K562 (cell line): ENCODE results near the gene KCTD4.

Experiments used
- CTCF ChIP-seq, 3 experiments: IDR thresholded peaks in 2 of 3; conservative IDR thresholded peaks in 1 of 3; 2 replicates each; pipeline ENCODE4 v1.5.1; 2011 to 2012; ENCODE audit warnings: low read length in 3 of 3, mild to moderate bottlenecking in 3 of 3, control low read depth in 2 of 3, improper control_type of control experiment in 1 of 3, inconsistent platforms in 1 of 3, low read depth in 1 of 3, mixed read lengths in 1 of 3, moderate library complexity in 1 of 3; ENCODE audit not compliant: insufficient read depth in 2 of 3
- KDM2B ChIP-seq: fragments of 250-450 bp; sonication (Bioruptor Pico); IDR thresholded peaks from 2 replicates; pipeline ENCODE4 v1.8.0; 2021; ENCODE audit warnings: mild to moderate bottlenecking, moderate library complexity
- KDM5B ChIP-seq: fragments of 200-600 bp; sonication (generic); IDR thresholded peaks from 2 replicates; pipeline ENCODE4 v1.6.1; 2012; ENCODE audit warnings: low read depth, mild to moderate bottlenecking, moderate library complexity, low read length, control low read depth, inconsistent platforms; ENCODE audit not compliant: insufficient replicate concordance
- TEAD4 ChIP-seq, 2 experiments: sonication (generic) in 1 of 2; formaldehyde crosslinking in 1 of 2; IDR thresholded peaks; 2 replicates each; pipeline versions ENCODE4 v1.6.1 to v1.8.0; 2012 to 2022; ENCODE audit warnings: borderline replicate concordance in 1 of 2, inconsistent platforms in 1 of 2, low read length in 1 of 2, mild to moderate bottlenecking in 1 of 2, missing genetic modification reagents in 1 of 2
- ZNF224 ChIP-seq: sonication (generic); formaldehyde crosslinking; IDR thresholded peaks from 2 replicates; pipeline ENCODE4 v1.8.0; 2022; ENCODE audit warnings: mild to moderate bottlenecking, missing genetic modification reagents
- ZNF444 ChIP-seq: fragments of 250-450 bp; sonication (Bioruptor Pico); IDR thresholded peaks from 2 replicates; pipeline ENCODE4 v1.4.0; 2020; ENCODE audit warnings: mild to moderate bottlenecking, moderate library complexity
- ZNF445 ChIP-seq: fragments of 250-450 bp; sonication (Bioruptor Pico); IDR thresholded peaks from 2 replicates; pipeline ENCODE4 v1.4.0; 2020; ENCODE audit warnings: low read depth, mild to moderate bottlenecking, moderate library complexity
- TF ChIP-seq, protein P1 (sequence below), 2 experiments: fragments of 450-650 bp; formaldehyde crosslinking in 1 of 2; IDR thresholded peaks; 2 replicates each; pipeline versions ENCODE4 v1.4.0 to v1.6.1; 2014 to 2020; ENCODE audit warnings: mild to moderate bottlenecking in 2 of 2, borderline replicate concordance in 1 of 2, low read depth in 1 of 2
- TF ChIP-seq, protein P2 (sequence below): sonication (generic); formaldehyde crosslinking; IDR thresholded peaks from 2 replicates; pipeline ENCODE4 v1.5.0; 2020; ENCODE audit warnings: missing genetic modification reagents

DNA sequence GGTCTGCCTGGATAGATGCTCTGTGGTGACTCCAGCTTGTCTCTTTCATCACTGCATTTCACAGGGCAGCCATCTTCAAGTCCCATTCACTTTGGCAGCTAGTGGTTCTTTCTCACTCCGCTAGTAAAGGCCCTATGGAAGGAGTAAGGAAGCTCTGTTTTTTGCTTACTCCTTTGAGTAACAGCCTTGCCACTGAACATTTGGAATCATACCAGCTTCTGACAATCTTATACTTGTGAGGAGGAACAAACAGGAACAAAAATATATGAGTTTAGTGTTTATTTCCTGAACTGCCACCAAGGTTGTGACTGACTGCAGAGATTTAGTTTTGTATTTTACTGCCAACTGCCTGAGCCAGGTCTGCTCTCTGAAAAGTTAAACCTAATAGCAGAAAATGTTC, 38.7 kb downstream of the KCTD4 start:
- TF ChIP-seq ZNF444 (no peak), ZNF445 (CRISPR knock-in tag) (no peak), CTCF (IDR thresholded peaks at IDR 0.05 in 2 of 3, conservative IDR thresholded peaks at IDR 0.05 in 1 of 3; ENCODE audit: insufficient read depth in 2 of 3, low read depth in 1 of 3, low read length in 3 of 3) (no peak), KDM5B (no peak), TEAD4 (IDR thresholded peaks at IDR 0.05; ENCODE audit: low read length) (no peak), TEAD4 (CRISPR knock-in tag; IDR thresholded peaks at IDR 0.05; ENCODE audit: borderline replicate concordance) (no peak), KDM2B (no peak), ZNF224 (no peak)
- TF ChIP-seq, protein P1, sequence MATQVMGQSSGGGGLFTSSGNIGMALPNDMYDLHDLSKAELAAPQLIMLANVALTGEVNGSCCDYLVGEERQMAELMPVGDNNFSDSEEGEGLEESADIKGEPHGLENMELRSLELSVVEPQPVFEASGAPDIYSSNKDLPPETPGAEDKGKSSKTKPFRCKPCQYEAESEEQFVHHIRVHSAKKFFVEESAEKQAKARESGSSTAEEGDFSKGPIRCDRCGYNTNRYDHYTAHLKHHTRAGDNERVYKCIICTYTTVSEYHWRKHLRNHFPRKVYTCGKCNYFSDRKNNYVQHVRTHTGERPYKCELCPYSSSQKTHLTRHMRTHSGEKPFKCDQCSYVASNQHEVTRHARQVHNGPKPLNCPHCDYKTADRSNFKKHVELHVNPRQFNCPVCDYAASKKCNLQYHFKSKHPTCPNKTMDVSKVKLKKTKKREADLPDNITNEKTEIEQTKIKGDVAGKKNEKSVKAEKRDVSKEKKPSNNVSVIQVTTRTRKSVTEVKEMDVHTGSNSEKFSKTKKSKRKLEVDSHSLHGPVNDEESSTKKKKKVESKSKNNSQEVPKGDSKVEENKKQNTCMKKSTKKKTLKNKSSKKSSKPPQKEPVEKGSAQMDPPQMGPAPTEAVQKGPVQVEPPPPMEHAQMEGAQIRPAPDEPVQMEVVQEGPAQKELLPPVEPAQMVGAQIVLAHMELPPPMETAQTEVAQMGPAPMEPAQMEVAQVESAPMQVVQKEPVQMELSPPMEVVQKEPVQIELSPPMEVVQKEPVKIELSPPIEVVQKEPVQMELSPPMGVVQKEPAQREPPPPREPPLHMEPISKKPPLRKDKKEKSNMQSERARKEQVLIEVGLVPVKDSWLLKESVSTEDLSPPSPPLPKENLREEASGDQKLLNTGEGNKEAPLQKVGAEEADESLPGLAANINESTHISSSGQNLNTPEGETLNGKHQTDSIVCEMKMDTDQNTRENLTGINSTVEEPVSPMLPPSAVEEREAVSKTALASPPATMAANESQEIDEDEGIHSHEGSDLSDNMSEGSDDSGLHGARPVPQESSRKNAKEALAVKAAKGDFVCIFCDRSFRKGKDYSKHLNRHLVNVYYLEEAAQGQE (IDR thresholded peaks at IDR 0.05; ENCODE audit: borderline replicate concordance): no peak
- TF ChIP-seq, protein P1 (CRISPR knock-in tag; IDR thresholded peaks at IDR 0.05; ENCODE audit: low read depth): no peak
- TF ChIP-seq, protein P2, sequence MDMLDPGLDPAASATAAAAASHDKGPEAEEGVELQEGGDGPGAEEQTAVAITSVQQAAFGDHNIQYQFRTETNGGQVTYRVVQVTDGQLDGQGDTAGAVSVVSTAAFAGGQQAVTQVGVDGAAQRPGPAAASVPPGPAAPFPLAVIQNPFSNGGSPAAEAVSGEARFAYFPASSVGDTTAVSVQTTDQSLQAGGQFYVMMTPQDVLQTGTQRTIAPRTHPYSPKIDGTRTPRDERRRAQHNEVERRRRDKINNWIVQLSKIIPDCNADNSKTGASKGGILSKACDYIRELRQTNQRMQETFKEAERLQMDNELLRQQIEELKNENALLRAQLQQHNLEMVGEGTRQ (CRISPR knock-in tag): no peak
